ENCODE data around the gene PGBD5.

Gene PGBD5

DNA sequence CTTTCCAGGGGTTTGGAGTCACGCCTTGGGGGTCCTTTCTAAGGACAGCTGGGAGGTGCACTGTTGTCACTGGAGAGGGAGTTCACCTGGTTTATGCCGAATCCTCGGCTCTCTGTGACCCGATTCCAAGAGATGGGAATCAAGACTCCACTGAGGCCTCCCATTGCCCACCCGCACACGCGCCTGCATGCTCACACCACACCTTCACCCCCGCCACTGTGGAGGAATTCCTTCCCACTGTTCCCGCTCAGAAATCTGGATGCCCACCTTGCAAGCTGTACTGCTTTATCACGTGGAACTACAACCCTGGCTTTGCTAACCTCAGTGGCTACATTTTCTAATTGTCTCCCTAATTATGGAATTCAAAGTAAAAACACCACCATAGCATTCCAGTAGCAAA is 29.2 kb downstream of the PGBD5 start:
- Histone ChIP-seq H3K9me3 (ENCODE audit: severe bottlenecking) (peaks cover 5% of the 10 kb centered on the region), H3K4me3 (ENCODE audit: low read depth, low read length) (no peak overlapping the region), H3K27me3 (ENCODE audit: insufficient read depth, low read depth, severe bottlenecking) (no peaks in the 10 kb centered on the region), H3K36me3 (peaks cover 5% of the 10 kb centered on the region; the same call in 1 of the 2 replicates), H3K27ac (no peak overlapping the region)
- DNase-seq, result no peak
- TF ChIP-seq, protein P1, sequence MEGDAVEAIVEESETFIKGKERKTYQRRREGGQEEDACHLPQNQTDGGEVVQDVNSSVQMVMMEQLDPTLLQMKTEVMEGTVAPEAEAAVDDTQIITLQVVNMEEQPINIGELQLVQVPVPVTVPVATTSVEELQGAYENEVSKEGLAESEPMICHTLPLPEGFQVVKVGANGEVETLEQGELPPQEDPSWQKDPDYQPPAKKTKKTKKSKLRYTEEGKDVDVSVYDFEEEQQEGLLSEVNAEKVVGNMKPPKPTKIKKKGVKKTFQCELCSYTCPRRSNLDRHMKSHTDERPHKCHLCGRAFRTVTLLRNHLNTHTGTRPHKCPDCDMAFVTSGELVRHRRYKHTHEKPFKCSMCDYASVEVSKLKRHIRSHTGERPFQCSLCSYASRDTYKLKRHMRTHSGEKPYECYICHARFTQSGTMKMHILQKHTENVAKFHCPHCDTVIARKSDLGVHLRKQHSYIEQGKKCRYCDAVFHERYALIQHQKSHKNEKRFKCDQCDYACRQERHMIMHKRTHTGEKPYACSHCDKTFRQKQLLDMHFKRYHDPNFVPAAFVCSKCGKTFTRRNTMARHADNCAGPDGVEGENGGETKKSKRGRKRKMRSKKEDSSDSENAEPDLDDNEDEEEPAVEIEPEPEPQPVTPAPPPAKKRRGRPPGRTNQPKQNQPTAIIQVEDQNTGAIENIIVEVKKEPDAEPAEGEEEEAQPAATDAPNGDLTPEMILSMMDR (IDR thresholded peaks at IDR 0.05; ENCODE audit: low read depth, low read length), result no peak

DNA sequence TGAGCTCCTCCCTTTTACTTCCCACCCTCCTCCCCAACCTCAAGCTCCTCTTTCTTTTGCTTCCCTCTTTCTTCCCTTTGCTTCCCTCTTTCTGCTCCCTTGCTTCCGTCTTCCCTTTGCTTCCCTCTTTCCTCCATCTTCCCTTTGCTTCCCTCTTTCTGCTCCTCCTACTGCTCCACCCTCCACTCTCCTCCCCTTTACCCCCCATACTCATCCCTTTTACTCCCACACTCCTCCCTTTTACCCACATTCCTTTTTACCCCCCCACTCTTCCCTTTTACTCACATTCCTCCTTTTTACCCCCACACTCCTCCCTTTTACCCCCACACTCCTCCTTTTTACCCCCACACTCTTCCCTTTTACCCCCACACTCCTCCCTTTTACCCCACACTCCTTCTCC is 30.2 kb downstream of the PGBD5 start:
- H3K27ac ChIP-seq, result no peak overlapping the region
- TF ChIP-seq, protein P1 (IDR thresholded peaks at IDR 0.05; ENCODE audit: low read depth, low read length), result no peak

DNA sequence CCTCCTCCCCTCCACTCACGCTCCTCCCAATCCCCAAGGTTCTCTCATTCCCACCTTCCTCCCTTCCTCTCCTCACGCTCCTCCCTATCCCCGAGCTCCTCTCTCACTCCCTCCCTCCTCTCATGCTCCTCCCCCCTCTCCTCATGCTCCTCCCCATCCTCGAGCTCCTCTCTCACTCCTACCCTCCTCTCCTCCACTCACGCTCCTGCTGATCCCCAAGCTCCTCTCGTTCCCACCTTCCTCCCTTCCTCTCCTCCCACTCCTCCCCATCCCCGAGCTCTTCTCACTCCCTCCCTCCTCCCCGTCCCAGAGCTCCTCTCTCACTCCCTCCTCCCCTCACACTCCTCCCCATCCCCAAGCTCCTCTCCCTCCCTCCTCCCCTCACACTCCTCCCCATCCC is 31.4 kb downstream of the PGBD5 start:
- no peak overlapping the region for H3K27ac ChIP-seq
- H3K9me3 ChIP-seq (ENCODE audit: severe bottlenecking), result peaks cover 5% of the 10 kb centered on the region
- DNase-seq, result no peak
- no peak overlapping the region for H3K4me3 ChIP-seq (ENCODE audit: low read depth, low read length)
- H3K27me3 ChIP-seq (ENCODE audit: insufficient read depth, low read depth, severe bottlenecking), result no peaks in the 10 kb centered on the region
- TF ChIP-seq, protein P1 (IDR thresholded peaks at IDR 0.05; ENCODE audit: low read depth, low read length), result no peak
- no peaks in the 10 kb centered on the region; the same call in 1 of the 2 replicates for H3K36me3 ChIP-seq

More for the DNA sequence above, 30.2 kb downstream of the PGBD5 start:
- Histone ChIP-seq H3K36me3 (no peaks in the 10 kb centered on the region; the same call in 1 of the 2 replicates), H3K27me3 (ENCODE audit: insufficient read depth, low read depth, severe bottlenecking) (no peaks in the 10 kb centered on the region), H3K9me3 (ENCODE audit: severe bottlenecking) (peaks cover 5% of the 10 kb centered on the region), H3K4me3 (ENCODE audit: low read depth, low read length) (no peak overlapping the region)
- no peak for DNase-seq

DNA sequence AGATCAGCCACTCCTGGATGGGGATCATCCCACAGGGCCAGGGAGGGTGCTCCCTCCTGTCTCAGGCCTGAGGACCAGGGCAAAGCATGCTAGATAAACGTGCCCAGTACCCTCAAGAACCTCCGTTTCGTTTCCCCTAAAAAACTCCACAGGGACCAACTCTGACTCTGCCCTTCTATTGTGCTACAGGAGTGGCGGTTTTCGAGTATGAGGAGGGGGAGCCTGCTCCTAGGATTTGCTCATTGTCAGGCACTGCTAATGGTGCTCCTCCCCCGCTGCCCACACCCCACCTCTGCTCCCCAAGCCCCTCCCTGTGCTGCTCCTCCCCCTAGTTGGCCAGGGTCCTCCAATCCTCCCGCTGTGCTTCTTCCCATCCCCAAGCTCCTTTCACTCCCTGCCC is 32.0 kb downstream of the PGBD5 start:
- Histone ChIP-seq H3K36me3 (no peaks in the 10 kb centered on the region; the same call in 1 of the 2 replicates), H3K9me3 (ENCODE audit: severe bottlenecking) (peaks cover 5% of the 10 kb centered on the region), H3K27ac (no peak overlapping the region), H3K4me3 (ENCODE audit: low read depth, low read length) (no peak overlapping the region), H3K27me3 (ENCODE audit: insufficient read depth, low read depth, severe bottlenecking) (no peaks in the 10 kb centered on the region)
- TF ChIP-seq, protein P1 (IDR thresholded peaks at IDR 0.05; ENCODE audit: low read depth, low read length), result no peak
- DNase-seq, result no peak

DNA sequence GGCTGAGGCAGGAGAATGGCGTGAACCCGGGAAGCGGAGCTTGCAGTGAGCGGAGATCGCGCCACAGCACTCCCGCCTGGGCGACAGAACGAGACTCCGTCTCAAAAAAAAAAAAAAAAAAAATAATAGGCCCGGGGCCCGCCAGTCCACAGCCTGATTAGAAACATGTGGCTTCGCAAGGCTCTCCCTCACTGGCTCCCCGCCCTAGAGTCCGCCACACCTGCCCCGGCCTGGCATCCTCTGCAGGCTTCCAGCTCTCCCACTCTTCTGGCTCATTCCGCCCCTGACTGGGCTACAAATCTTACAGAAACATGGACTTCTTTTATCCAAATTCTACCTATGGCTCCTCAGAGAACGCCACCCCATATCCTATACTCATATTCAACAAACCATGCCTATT is 32.4 kb downstream of the PGBD5 start:
- Histone ChIP-seq H3K9me3 (ENCODE audit: severe bottlenecking) (peaks cover 5% of the 10 kb centered on the region), H3K4me3 (ENCODE audit: low read depth, low read length) (no peak overlapping the region), H3K27me3 (ENCODE audit: insufficient read depth, low read depth, severe bottlenecking) (no peaks in the 10 kb centered on the region), H3K36me3 (no peaks in the 10 kb centered on the region; the same call in 1 of the 2 replicates), H3K27ac (no peak overlapping the region)
- TF ChIP-seq, protein P1 (IDR thresholded peaks at IDR 0.05; ENCODE audit: low read depth, low read length), result no peak
- DNase-seq, result no peak

DNA sequence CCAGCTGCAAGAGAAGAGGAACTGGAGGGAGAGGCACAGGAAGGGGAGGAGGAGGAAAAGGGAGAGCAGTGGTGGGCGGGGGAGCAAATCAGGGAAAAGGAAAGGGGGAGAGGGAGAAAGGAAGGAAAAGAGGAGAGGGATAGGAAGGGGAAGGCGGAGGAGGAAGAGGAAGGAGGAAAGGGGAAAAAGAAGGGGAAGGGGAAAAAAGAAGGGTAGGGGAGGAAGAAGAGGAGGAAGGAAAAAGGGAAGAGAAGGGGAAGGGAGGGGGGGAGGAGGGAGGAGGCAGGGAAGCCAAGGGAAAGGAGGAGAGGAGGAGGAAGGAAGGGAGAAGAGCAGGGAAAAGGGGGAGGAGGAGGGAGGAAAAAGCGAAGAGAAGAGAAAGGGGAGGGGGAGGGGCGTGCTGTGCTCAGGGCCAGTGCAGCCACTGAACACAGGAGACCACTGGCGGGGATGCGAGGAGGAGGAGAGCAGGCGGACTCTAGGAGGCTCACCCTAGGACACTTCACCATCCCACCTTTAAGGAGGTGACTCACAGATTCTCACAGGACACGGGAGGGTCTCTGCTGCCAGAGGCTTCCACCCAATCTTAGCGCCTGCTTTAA is 33.1 kb downstream of the PGBD5 start:
- peak overlapping the region; percentile 45 for H3K27ac ChIP-seq
- H3K27me3 ChIP-seq (ENCODE audit: insufficient read depth, low read depth, severe bottlenecking), result no peaks in the 10 kb centered on the region
- TF ChIP-seq, protein P1 (IDR thresholded peaks at IDR 0.05; ENCODE audit: low read depth, low read length), result no peak
- no peak for DNase-seq
- no peaks in the 10 kb centered on the region; the same call in 1 of the 2 replicates for H3K36me3 ChIP-seq
- H3K4me3 ChIP-seq (ENCODE audit: low read depth, low read length), result no peak overlapping the region
- peaks cover 5% of the 10 kb centered on the region for H3K9me3 ChIP-seq (ENCODE audit: severe bottlenecking)
